ENCODE measurements around the gene NR0B1.

The NR0B1 gene

DNA sequence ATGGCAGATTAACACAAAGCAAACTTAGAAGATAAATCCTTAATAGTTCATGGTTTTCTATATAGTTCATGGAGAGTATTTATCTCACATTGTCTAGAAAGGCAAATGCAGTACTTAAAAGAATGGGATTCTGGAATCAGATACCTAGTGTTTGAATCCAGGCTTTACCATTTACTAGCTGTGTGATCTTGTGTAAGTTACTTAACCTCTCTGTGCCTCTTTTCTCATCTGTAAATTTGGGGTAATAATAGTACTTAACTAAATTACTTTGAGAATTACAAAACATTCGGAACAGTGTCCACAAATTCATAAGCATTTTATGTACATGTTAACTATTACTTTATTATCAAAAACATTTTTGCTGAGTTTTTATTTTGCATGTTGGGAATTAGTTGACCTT lies 46.4 kb downstream of the NR0B1 start:
- no peak for FAIRE-seq

DNA sequence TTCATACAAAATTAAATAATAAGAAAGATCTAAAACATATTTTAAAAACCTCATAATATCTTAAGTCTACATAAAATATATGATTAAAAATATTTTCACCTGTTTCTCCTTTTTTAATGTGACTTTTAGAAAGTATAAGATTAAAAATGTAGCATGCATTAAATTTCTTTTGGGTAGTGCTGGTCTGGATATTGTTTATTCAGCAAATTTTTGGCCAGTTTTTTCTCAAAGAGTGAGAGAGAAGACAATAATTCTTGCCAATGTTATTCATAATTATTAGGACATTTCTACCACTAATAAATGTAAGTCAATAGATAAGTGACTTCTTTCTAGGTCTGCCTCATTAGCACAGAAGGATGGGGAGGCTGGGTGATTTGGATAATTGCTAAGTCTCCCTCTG lies 48.2 kb downstream of the NR0B1 start:
- no peak for FAIRE-seq

DNA sequence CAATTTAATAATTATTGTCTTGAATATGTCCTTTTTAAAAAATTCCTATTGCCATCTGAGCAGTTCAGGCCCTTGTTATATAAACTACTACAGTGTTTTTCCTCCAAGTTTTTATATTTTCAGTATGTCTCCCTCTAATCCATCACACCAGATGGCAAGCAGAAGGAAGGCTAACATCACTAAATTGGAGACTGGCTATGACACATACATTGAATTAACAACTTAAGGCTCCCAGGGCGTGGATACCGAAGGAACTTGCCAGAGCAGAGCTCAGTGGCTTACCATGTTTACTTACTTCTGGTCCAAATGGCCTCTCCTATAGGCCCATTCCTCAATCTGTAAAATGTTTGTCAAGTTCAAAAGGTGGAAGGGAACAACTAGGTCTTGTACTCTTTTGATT lies 49.3 kb downstream of the NR0B1 start:
- no peak for FAIRE-seq

Data from A204.1 (cell line).